ENCODE measurements around the gene LSM12.

Gene LSM12

DNA sequence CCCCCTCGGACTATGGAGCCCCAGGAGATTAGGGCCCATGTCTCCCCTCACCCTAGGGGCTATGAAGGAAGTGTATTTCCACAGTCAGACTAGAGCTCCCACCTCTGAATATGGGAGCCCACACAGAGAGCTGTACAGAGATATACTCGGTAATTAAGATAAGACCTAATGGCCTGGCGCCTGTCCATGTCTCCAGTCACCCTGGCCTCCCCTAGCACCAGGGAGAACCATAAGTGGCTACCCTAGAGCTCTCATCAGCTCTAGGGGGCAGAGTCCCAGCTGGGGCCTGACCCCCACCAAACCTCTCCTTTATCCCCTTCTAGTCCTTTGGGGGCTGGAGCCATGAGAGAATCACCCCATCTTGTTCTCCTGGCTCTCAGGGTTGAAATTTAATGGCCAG, 54.1 kb downstream of the LSM12 start:
- DNase-seq (ENCODE audit: low read depth), result no peak
- H3K4me3 ChIP-seq (ENCODE audit: low read depth, low read length), result no peak overlapping the region
- TF ChIP-seq, protein P1, sequence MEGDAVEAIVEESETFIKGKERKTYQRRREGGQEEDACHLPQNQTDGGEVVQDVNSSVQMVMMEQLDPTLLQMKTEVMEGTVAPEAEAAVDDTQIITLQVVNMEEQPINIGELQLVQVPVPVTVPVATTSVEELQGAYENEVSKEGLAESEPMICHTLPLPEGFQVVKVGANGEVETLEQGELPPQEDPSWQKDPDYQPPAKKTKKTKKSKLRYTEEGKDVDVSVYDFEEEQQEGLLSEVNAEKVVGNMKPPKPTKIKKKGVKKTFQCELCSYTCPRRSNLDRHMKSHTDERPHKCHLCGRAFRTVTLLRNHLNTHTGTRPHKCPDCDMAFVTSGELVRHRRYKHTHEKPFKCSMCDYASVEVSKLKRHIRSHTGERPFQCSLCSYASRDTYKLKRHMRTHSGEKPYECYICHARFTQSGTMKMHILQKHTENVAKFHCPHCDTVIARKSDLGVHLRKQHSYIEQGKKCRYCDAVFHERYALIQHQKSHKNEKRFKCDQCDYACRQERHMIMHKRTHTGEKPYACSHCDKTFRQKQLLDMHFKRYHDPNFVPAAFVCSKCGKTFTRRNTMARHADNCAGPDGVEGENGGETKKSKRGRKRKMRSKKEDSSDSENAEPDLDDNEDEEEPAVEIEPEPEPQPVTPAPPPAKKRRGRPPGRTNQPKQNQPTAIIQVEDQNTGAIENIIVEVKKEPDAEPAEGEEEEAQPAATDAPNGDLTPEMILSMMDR (IDR thresholded peaks at IDR 0.05; ENCODE audit: insufficient read depth, low read depth, low read length, missing control alignments), result no peak

DNA sequence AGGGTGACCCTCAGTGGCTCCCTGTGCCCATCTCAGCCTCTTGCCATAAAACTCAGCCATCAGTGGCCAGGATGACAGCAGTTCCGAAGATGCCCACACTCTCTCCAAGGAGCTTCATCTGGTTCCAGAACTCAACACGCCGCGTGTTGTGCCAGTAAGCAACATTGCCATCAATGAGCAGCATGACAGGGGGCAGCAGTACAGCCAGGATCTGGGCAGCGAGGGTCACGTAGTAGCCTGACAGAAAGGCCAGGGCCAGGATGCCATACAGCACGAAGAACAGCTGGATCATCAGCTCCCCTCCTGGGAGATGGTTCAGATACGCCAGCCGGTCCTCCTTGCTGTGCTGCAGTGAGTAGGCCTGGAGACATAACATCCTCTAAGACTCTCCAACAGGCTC, 54.6 kb downstream of the LSM12 start:
- no peak overlapping the region for H3K4me3 ChIP-seq (ENCODE audit: low read depth, low read length)
- no peak for DNase-seq (ENCODE audit: low read depth)
- TF ChIP-seq, protein P1 (IDR thresholded peaks at IDR 0.05; ENCODE audit: insufficient read depth, low read depth, low read length, missing control alignments), result no peak

DNA sequence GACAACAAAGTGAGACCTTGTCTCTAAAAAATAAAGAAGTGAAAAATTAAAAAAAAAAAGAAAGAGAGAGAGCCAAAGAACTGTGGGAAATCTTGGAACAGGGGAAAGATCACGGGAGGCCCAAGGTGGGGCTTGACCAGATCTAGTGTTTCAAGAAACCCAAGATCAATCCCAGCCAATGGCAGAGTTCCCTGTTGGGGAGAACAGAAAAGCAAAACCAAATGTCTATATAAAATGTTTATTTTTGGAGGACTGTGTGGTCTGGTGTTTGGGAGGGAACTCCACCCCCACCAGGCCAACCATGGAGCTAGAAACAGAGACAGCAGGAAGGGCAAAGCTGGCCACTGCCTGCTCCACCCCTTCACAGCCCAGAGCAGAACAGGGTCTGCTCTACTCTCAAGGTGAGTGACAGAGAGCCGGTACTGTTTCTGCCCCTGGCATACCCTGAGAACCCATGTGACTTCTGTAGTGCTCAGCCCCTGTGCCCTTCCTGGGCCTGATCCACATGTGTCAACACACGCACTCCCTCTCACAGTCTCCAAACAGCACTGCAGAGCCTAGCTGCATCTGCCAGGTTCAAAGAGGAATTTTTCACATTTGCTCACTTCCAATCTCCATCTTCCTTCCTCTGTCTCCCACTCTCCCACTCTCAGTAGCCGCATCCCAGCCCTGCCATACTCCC, 55.4 kb downstream of the LSM12 start:
- H3K4me3 ChIP-seq (ENCODE audit: low read depth, low read length), result no peak overlapping the region
- DNase-seq (ENCODE audit: low read depth), result no peak
- TF ChIP-seq, protein P1 (IDR thresholded peaks at IDR 0.05; ENCODE audit: insufficient read depth, low read depth, low read length, missing control alignments), result no peak

DNA sequence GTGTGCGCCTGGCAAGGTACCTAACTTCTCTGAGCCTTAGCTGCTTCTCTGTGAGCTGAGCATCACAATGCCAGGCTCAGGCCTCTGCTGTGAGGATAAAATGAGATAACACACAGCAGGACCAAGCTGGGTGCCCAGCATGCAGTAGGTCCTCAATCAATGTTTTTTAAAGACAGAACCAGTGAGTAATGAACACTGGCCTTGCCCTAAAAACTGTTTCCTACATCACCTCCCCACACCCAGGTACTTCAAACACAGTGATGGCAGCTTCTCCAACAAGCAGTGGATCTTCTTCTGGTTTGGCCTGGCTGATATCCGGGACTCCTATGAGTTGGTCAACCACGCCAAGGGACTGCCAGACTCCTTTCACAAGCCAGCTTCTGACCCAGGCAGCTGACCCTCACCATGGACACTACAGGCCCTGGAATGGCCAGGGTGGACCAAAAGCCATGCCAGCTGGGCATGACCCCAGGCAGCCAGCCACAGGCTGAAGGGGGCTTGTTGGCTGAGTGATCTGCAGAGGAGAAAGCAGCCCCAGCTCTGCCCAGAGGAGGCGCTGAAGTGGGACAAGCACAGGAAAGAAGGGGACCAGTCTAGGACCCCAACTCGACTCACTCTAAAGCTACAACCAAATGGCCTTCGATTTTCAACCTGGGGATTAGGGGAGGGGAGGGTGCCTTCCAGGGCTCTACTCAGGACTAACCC, 58.1 kb downstream of the LSM12 start:
- TF ChIP-seq, protein P1 (IDR thresholded peaks at IDR 0.05; ENCODE audit: insufficient read depth, low read depth, low read length, missing control alignments), result no peak
- H3K4me3 ChIP-seq (ENCODE audit: low read depth, low read length), result no peak overlapping the region
- DNase-seq (ENCODE audit: low read depth), result no peak

GRCh38 chr17:44007346-44008204, 58.9 kb downstream of the LSM12 start:
- H3K4me3 ChIP-seq (ENCODE audit: low read depth, low read length), result peak overlapping the region; percentile 71
- no peak for DNase-seq (ENCODE audit: low read depth)
- TF ChIP-seq, protein P1 (IDR thresholded peaks at IDR 0.05; ENCODE audit: insufficient read depth, low read depth, low read length, missing control alignments), result no peak

GRCh38 chr17:44006598-44007345, 59.7 kb downstream of the LSM12 start:
- TF ChIP-seq, protein P1 (IDR thresholded peaks at IDR 0.05; ENCODE audit: insufficient read depth, low read depth, low read length, missing control alignments), result peak; percentile 65
- peak; percentile 97 for DNase-seq (ENCODE audit: low read depth)
- peak overlapping the region; percentile 71 for H3K4me3 ChIP-seq (ENCODE audit: low read depth, low read length)
